ENCODE measurements around the gene RFLNA.
A peak's percentile ranks its signal among the peaks of the same experiment; 100 is the strongest.

Gene RFLNA

DNA sequence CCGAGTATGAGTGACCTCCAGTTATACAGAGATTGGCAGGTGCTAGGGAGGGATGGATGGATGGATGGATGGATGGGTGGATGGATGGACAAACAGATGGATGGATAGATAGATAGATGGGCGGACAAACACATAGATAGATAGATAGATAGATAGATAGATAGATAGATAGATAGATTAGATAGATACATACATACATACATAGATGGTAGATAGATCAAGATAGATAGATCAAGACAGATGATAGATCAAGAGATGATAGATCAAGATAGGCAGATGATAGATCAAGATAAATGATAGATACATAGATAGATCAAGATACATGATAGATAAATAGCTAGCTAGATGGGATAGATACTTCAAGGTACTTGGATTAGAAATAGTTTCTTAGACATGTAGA is 18.6 kb upstream of the RFLNA start:
- TF ChIP-seq, protein P1, sequence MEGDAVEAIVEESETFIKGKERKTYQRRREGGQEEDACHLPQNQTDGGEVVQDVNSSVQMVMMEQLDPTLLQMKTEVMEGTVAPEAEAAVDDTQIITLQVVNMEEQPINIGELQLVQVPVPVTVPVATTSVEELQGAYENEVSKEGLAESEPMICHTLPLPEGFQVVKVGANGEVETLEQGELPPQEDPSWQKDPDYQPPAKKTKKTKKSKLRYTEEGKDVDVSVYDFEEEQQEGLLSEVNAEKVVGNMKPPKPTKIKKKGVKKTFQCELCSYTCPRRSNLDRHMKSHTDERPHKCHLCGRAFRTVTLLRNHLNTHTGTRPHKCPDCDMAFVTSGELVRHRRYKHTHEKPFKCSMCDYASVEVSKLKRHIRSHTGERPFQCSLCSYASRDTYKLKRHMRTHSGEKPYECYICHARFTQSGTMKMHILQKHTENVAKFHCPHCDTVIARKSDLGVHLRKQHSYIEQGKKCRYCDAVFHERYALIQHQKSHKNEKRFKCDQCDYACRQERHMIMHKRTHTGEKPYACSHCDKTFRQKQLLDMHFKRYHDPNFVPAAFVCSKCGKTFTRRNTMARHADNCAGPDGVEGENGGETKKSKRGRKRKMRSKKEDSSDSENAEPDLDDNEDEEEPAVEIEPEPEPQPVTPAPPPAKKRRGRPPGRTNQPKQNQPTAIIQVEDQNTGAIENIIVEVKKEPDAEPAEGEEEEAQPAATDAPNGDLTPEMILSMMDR (conservative IDR thresholded peaks at IDR 0.05), result no peak

DNA sequence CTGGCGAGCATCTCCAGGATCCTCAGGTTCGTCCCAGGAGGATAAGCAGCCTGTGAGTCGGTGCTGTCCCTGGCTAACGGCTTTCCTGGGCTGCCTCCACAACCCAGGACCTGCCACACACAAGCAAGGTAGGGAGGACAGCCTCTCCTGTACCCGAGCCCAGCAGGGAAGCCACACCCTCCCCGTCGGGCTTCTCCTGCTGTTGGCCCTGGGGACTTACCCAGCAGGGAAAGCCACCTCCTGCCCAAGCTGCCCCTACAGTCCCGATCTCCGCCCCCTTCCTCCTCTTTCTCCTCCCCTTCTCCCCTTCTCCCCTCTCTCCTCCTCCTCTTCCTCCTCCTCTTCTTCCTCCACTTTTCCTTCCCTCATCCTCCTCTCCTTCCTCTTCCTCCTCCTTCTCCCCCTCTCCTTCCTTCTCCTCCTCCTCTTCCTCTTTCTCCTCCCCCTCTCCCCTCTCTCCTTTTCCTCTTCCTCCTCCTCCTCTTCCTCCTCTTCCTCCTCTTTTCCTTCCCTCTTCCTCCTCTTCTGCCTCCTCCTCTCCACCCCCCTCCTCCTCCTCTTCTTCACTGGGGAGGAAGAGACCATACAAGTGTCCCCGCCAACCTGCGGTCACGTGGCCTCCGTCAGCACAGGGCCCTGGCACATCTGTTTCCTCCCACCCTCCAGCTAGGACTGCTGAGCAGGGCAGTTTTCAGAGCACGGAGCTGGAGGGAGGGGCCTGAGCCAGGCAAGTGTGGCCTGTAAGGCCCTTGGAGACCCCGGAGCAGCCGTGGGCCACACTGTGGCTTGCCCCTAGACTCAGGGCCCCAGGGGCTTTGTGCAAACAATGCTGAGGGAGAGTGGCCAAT is 17.3 kb upstream of the RFLNA start:
- H3K27ac ChIP-seq, result no peak overlapping the region
- TF ChIP-seq, protein P1 (conservative IDR thresholded peaks at IDR 0.05), result no peak

More for the DNA sequence above, 18.6 kb upstream of the RFLNA start:
- no peak overlapping the region for H3K27ac ChIP-seq

DNA sequence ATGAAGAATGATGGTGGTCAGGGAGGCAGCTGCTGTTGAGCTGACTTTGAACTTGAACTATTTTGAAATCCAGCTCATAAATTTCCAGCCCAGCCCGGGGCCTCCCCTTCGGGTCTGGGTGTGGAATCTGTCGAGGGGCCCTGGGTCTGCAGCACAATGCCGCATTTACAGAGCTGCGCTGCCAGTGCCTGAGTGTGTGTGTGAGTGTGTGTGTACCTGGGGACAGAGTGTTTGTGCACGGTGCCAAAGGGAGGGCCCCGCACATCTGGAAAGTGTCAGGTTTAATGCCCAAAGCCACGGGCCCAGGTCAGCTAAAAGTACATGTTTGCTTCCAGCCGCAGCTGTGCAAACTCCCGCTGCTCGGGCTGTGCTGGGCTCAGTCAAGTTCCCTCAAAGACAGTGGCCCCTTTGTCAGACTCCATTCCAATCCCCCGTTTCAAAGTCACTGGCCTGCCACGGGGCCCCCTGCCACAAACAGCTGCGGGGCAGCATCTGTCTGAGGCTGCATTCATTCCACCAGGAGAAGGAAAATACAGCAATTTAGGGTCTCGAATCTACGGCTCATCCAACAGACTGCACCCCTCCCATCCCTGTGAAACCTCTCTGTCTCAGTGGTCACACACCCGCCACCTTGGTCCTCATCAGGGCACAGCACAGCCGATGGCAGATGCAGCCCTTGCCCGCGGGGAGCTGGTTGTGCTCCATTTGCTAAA is 16.3 kb upstream of the RFLNA start:
- TF ChIP-seq, protein P1 (conservative IDR thresholded peaks at IDR 0.05), result no peak
- no peak overlapping the region for H3K27ac ChIP-seq

DNA sequence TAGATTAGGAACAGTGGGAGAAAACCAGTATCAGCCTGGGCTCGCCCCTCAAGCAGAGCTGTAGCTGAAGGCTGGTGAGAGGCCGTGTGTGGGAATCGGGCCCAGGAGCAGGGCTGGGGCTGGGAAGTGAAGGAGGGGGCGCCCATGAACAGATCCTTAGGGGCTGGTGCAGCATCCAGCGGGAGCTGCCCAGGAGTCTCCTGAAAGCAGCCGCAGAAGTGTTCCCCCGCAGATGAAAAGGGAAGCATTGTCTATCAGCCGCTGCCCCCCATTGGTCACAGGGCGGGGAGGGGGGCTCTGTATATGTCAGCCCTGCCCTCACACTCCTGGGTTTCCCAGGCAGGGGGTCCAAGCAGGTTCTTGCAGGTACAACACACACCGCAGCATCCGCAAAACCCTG is 15.6 kb upstream of the RFLNA start:
- peak overlapping the region; percentile 16; the same call in 1 of the 2 replicates for H3K27ac ChIP-seq
- TF ChIP-seq, protein P1 (conservative IDR thresholded peaks at IDR 0.05), result no peak

DNA sequence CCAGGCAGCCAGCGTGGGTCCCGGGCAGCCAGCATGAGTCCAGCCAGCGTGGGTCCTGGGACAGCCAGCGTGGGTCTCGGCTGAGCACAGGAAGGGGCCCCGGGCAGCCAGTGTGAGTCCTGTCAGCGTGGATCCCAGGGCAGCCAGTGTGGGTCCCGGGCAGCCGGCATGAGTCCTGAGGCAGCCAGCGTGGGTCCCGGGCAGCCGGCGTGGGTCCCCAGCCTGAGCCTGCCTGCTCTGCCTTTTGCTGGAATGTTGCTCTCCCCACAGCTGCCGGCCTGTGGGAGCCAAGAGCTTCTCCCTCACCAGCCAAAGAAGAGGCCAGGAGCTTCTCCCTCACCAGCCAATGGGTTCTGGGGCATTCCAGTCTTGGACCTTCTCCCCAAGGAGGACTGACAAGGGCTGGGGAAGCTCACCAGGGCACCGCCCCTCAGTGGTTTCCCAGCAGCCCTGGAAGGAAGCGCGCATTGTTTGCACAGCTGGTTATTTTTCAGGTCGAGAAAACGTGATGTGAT is 15.0 kb upstream of the RFLNA start:
- TF ChIP-seq, protein P1 (conservative IDR thresholded peaks at IDR 0.05), result no peak
- H3K27ac ChIP-seq, result peak overlapping the region; percentile 16; the same call in 1 of the 2 replicates

DNA sequence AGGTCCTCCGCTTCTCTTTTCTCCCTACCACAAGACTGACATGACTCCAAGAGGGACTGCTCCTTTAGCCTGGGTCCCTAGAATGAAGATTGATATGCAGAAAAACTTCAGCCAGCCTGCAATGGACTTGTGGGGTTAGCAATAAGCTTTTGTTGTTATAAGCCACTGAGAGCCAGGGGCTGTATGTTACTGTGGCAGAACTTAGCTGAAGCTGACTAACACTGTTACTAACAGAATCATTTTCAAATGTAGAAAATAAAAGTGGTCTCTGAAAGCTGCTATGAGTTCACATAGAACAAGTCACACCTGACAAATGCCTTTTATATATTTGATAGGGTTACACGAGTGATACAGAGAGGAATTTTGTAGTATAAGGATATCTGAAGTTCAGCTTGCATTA is 13.6 kb upstream of the RFLNA start:
- TF ChIP-seq, protein P1 (conservative IDR thresholded peaks at IDR 0.05), result no peak
- no peak overlapping the region for H3K27ac ChIP-seq

DNA sequence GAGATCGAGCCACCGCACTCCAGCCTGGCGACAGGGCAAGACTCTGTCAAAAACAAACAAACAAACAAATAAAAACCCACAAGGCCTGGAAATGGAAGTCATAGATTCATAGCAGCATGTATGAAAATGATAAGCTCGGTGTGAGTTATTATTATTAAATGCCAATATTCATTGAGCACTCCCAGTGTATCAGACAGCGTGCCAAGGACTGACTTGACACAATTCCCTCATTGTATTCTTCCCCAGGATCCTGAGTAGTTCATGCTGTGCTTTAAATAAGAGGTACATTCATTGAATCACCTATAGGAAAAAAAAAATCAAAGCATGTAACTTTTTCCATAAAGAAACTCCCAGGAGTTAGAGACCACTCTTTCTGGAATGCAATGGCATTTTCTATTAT is 12.6 kb upstream of the RFLNA start:
- TF ChIP-seq, protein P1 (conservative IDR thresholded peaks at IDR 0.05), result no peak
- H3K27ac ChIP-seq, result no peak overlapping the region
